Adrenal gland (tissue), 5 donors: ENCODE data around the gene CFAP69.

ENCODE experiments used
- CTCF ChIP-seq, 6 experiments: fragments of 450-650 bp in 4 of 6; fragments of 200-600 bp in 2 of 6; sonication (generic) in 1 of 6; IDR thresholded peaks; 1 replicate in 5 of 6; 2 replicates in 1 of 6; pipeline versions ENCODE4 v1.5.1 to v1.8.0; 2016 to 2021; ENCODE audit warnings: antibody characterized with exemption in 6 of 6, mild to moderate bottlenecking in 2 of 6, moderate library complexity in 1 of 6
- POLR2A ChIP-seq, 2 donors: fragments of 450-650 bp; IDR thresholded peaks; one replicate each; pipeline ENCODE4 v1.6.1; 2017; ENCODE audit warnings: antibody characterized with exemption in 2 of 2, mild to moderate bottlenecking in 2 of 2, moderate library complexity in 1 of 2
- donor health status: DM: no; HTN: no; CAD: no.

GRCh38 chr7:90262438-90262837 is 17.5 kb downstream of the CFAP69 start:
- TF ChIP-seq CTCF (IDR thresholded peaks at IDR 0.05) (peak; percentile 38 to 64 (median 42)), POLR2A (IDR thresholded peaks at IDR 0.05) (no peak)
